ENCODE results near the gene KRT1. TPM values are rescaled to one million over a fixed set of nuclear protein-coding genes. Genes with fewer than 3 reads are reported as not detected.

Gene KRT1
- total RNA-seq, 4 donors from 2014 or later, result not detected

- no peaks in the 10 kb centered on the region for H3K36me3 ChIP-seq
- intact Hi-C loops (cut with DNase I), result no loop called here
- no peak overlapping the region for H3K27ac ChIP-seq (replicated peaks in 1 of 4)
- no peaks in the 10 kb centered on the region for H3K4me1 ChIP-seq
- no peaks in the 10 kb centered on the region for H3K9me3 ChIP-seq
- no peak overlapping the region for H3K4me3 ChIP-seq
- 78% methylated on average over 3 of the region's 3 CpGs for WGBS
- no peak for TF ChIP-seq CTCF (IDR thresholded peaks at IDR 0.05)
- TF ChIP-seq POLR2AphosphoS5 (IDR thresholded peaks at IDR 0.05), result no peak
- no peak for TF ChIP-seq EP300 (IDR thresholded peaks at IDR 0.05)
- no peak for TF ChIP-seq POLR2A (IDR thresholded peaks at IDR 0.05; ENCODE audit: low read depth)
- no peak for DNase-seq (ENCODE audit: extremely low spot score)
- H3K27me3 ChIP-seq, result peaks cover 0 to 21% (median 0%) of the 10 kb centered on the region in 4 donors
These were observed 19.2 kb downstream of the KRT1 start for GRCh38 chr12:52660934-52661499.

GRCh38 chr12:52659951-52660350 lies 20.3 kb downstream of the KRT1 start:
- Histone ChIP-seq H3K9me3 (no peaks in the 10 kb centered on the region), H3K4me3 (no peak overlapping the region), H3K27ac (replicated peaks in 1 of 4) (no peak overlapping the region), H3K4me1 (no peaks in the 10 kb centered on the region), H3K36me3 (no peaks in the 10 kb centered on the region), H3K27me3 (peaks cover 0 to 27% (median 0%) of the 10 kb centered on the region in 4 donors)
- 76% methylated on average over 4 of the region's 4 CpGs for WGBS
- DNase-seq (ENCODE audit: extremely low spot score), result no peak
- no peak for TF ChIP-seq CTCF (IDR thresholded peaks at IDR 0.05)
- no peak for TF ChIP-seq EP300 (IDR thresholded peaks at IDR 0.05)
- no peak for TF ChIP-seq POLR2AphosphoS5 (IDR thresholded peaks at IDR 0.05)
- no peak for TF ChIP-seq POLR2A (IDR thresholded peaks at IDR 0.05; ENCODE audit: low read depth)
- intact Hi-C loops (cut with DNase I), result no loop called here

GRCh38 chr12:52659395-52659794 lies 20.8 kb downstream of the KRT1 start:
- no peak for DNase-seq (ENCODE audit: extremely low spot score)
- peaks cover 0 to 28% (median 0%) of the 10 kb centered on the region in 4 donors for H3K27me3 ChIP-seq
- H3K4me1 ChIP-seq, result no peaks in the 10 kb centered on the region
- intact Hi-C loops (cut with DNase I), result no loop called here
- H3K36me3 ChIP-seq, result no peaks in the 10 kb centered on the region
- TF ChIP-seq EP300 (IDR thresholded peaks at IDR 0.05), result no peak
- TF ChIP-seq CTCF (IDR thresholded peaks at IDR 0.05), result no peak
- TF ChIP-seq POLR2A (IDR thresholded peaks at IDR 0.05; ENCODE audit: low read depth), result no peak
- no peak for TF ChIP-seq POLR2AphosphoS5 (IDR thresholded peaks at IDR 0.05)
- no peaks in the 10 kb centered on the region for H3K9me3 ChIP-seq
- 64% methylated on average over 7 of the region's 7 CpGs for WGBS
- H3K27ac ChIP-seq (replicated peaks in 1 of 4), result no peak overlapping the region
- no peak overlapping the region for H3K4me3 ChIP-seq

GRCh38 chr12:52658196-52658595 lies 22.0 kb downstream of the KRT1 start:
- peaks cover 0 to 27% (median 0%) of the 10 kb centered on the region in 4 donors for H3K27me3 ChIP-seq
- no peaks in the 10 kb centered on the region for H3K36me3 ChIP-seq
- no peaks in the 10 kb centered on the region for H3K9me3 ChIP-seq
- intact Hi-C loops (cut with DNase I), result no loop called here
- no peak for TF ChIP-seq CTCF (IDR thresholded peaks at IDR 0.05)
- no peak for TF ChIP-seq EP300 (IDR thresholded peaks at IDR 0.05)
- TF ChIP-seq POLR2AphosphoS5 (IDR thresholded peaks at IDR 0.05), result no peak
- no peak for TF ChIP-seq POLR2A (IDR thresholded peaks at IDR 0.05; ENCODE audit: low read depth)
- H3K4me3 ChIP-seq, result no peak overlapping the region
- H3K27ac ChIP-seq (replicated peaks in 1 of 4), result no peak overlapping the region
- no peak for DNase-seq (ENCODE audit: extremely low spot score)
- WGBS, result 91% methylated on average over 4 of the region's 4 CpGs
- no peaks in the 10 kb centered on the region for H3K4me1 ChIP-seq

Measured in esophagus muscularis mucosa (tissue), 4 donors.